B cell (primary cell): Measurements from ENCODE around the gene CELSR3. TPM values are rescaled to one million over a fixed set of nuclear protein-coding genes. Genes with fewer than 3 reads are reported as not detected.

Experiments
- ATAC-seq: fragments of 200-7000 bp; cut with Tn5 transposase; one replicate; pipeline ENCODE4 v1.10.0; 2021; ENCODE audit warnings: low read depth, mild to moderate bottlenecking, moderate number of reproducible peaks, moderate library complexity
- CTCF ChIA-PET: fragments of 350-600 bp; sonication (Branson Sonifier 250); formaldehyde crosslinking; loops from one replicate; lab custom pipeline; 2021; ENCODE audit warnings: antibody characterized with exemption, inconsistent platforms; lab: Charles Lee
- POLR2A ChIA-PET: fragments of 350-600 bp; sonication (Branson Sonifier 250); formaldehyde crosslinking; loops from one replicate; lab custom pipeline; 2021; ENCODE audit warnings: antibody characterized with exemption; lab: Charles Lee
- DNase-seq: peaks from one replicate; pipeline ENCODE4 v3.0.0; 2013
- H2AFZ ChIP-seq: 2 replicates; pipeline ENCODE4 v1.6.1; 2012; ENCODE audit warnings: mild to moderate bottlenecking, low read depth, low read length; ENCODE audit not compliant: insufficient read depth, poor library complexity, severe bottlenecking
- H3K27ac ChIP-seq, 2 donors: 1 replicate in 1 of 2; 2 replicates in 1 of 2; pipeline ENCODE4 v1.5.1; 2012 to 2013; ENCODE audit warnings: low read length in 2 of 2, mild to moderate bottlenecking in 2 of 2, moderate library complexity in 1 of 2
- H3K27me3 ChIP-seq, 4 experiments: fragments of 200-600 bp in 1 of 4; sonication (generic) in 1 of 4; replicated peaks in 1 of 4; 1 replicate in 2 of 4; 2 replicates in 2 of 4; pipeline versions ENCODE4 v1.6.1 to v1.7.0; 2013 to 2016; ENCODE audit warnings: low read length in 3 of 4, mild to moderate bottlenecking in 2 of 4, mixed read lengths in 1 of 4, moderate library complexity in 1 of 4; ENCODE audit not compliant: insufficient read depth in 4 of 4, control insufficient read depth in 3 of 4; ENCODE audit errors: control extremely low read depth in 1 of 4
- H3K36me3 ChIP-seq, 2 experiments: replicated peaks in 1 of 2; 1 replicate in 1 of 2; 2 replicates in 1 of 2; pipeline versions ENCODE4 v1.6.1 to v1.7.1; 2013; ENCODE audit warnings: low read length in 1 of 2; ENCODE audit not compliant: insufficient read depth in 2 of 2, control insufficient read depth in 1 of 2; ENCODE audit errors: control extremely low read depth in 1 of 2, extremely low read depth in 1 of 2
- H3K4me1 ChIP-seq, 2 donors: fragments of 200-600 bp in 1 of 2; sonication (generic) in 1 of 2; 1 replicate in 1 of 2; 2 replicates in 1 of 2; pipeline versions ENCODE4 v1.5.1 to v1.6.1; 2013 to 2017; ENCODE audit warnings: low read length in 2 of 2; ENCODE audit not compliant: control insufficient read depth in 2 of 2, insufficient read depth in 2 of 2
- H3K4me2 ChIP-seq: replicated peaks from 2 replicates; pipeline ENCODE3; 2012; ENCODE audit warnings: mild to moderate bottlenecking, low read depth, low read length; ENCODE audit not compliant: poor library complexity, severe bottlenecking
- H3K4me3 ChIP-seq, 5 experiments: fragments of 200-600 bp in 1 of 5; sonication (generic) in 1 of 5; 1 replicate in 3 of 5; 2 replicates in 2 of 5; pipeline versions ENCODE4 v1.5.1 to v1.7.0; 2011 to 2016; ENCODE audit warnings: low read length in 4 of 5, mild to moderate bottlenecking in 4 of 5, low read depth in 2 of 5, control low read depth in 1 of 5, moderate library complexity in 1 of 5; ENCODE audit not compliant: insufficient read depth in 1 of 5; ENCODE audit errors: control extremely low read depth in 1 of 5, extremely low read depth in 1 of 5
- H3K79me2 ChIP-seq: fragments of 200-600 bp; sonication (generic); one replicate; pipeline ENCODE4 v1.6.0; 2016; ENCODE audit warnings: low read length; ENCODE audit not compliant: control insufficient read depth, insufficient read depth
- H3K9ac ChIP-seq: fragments of 200-600 bp; sonication (generic); 2 replicates; pipeline ENCODE4 v1.6.1; 2017; ENCODE audit warnings: mild to moderate bottlenecking, low read length, moderate library complexity
- H3K9me3 ChIP-seq, 3 donors: one replicate each; pipeline versions ENCODE4 v1.6.1 to v1.7.1; 2013; ENCODE audit warnings: low read length in 2 of 3; ENCODE audit not compliant: control insufficient read depth in 2 of 3, insufficient read depth in 1 of 3; ENCODE audit errors: control extremely low read depth in 1 of 3
- H4K20me1 ChIP-seq: 2 replicates; pipeline ENCODE4 v1.6.0; 2012; ENCODE audit warnings: mild to moderate bottlenecking, low read length; ENCODE audit not compliant: insufficient read depth, control insufficient read depth, poor library complexity, severe bottlenecking
- H3K27ac Mint-ChIP-seq: one replicate; pipeline ENCODE4 v1.8.0; 2021; ENCODE audit warnings: mixed read lengths
- H3K27me3 Mint-ChIP-seq: one replicate; pipeline ENCODE4 v1.8.0; 2021; ENCODE audit warnings: mixed read lengths
- H3K4me1 Mint-ChIP-seq: one replicate; pipeline ENCODE4 v1.8.0; 2021; ENCODE audit warnings: mixed read lengths
- H3K4me3 Mint-ChIP-seq: one replicate; pipeline ENCODE4 v1.8.0; 2021; ENCODE audit warnings: mixed read lengths
- H3K9me3 Mint-ChIP-seq: one replicate; pipeline ENCODE4 v1.8.0; 2022; ENCODE audit warnings: mixed read lengths; ENCODE audit not compliant: insufficient read depth
- CTCF ChIP-seq: fragments of 200-600 bp; IDR thresholded peaks from one replicate; pipeline ENCODE4 v1.8.0; 2022; ENCODE audit warnings: antibody characterized with exemption, mild to moderate bottlenecking
- EZH2 ChIP-seq: IDR thresholded peaks from 2 replicates; pipeline ENCODE4 v1.6.1; 2012; ENCODE audit warnings: borderline replicate concordance, low read depth, mild to moderate bottlenecking, moderate library complexity, low read length; ENCODE audit not compliant: insufficient read depth, poor library complexity, severe bottlenecking
- WGBS: methylation state at CpG from one replicate; pipeline ENCODE4 v1.1.5; 2013; ENCODE audit warnings: missing lambda C conversion rate; ENCODE audit not compliant: insufficient coverage; 5-methylcytosine and 5-hydroxymethylcytosine counted together
- intact Hi-C: fragments of 100-400 bp; cut with micrococcal nuclease; formaldehyde crosslinking; loops from one replicate; pipeline ENCODE4 v1.10.0; 2022
- polyA plus RNA-seq: library from polyadenylated mRNA; depleted of rRNA; stranded (reverse); fragments of >200 nt; gene quantifications from 2 replicates; pipeline ENCODE4 v1.2.3, GENCODE V29; 2012
- total RNA-seq, 2 donors: library from RNA; stranded (reverse); fragments of 120-200 nt in 1 of 2; gene quantifications; 1 replicate in 1 of 2; 2 replicates in 1 of 2; pipeline versions ENCODE4 v1.2.3 to v1.2.4, GENCODE V29; 2013 to 2022

Gene CELSR3
- total and polyA plus RNA-seq, 2 donors (not counting 1 experiment from before 2014, with no cell fraction given), result 2.4 to 2.5 TPM

- no peaks in the 10 kb centered on the region for H4K20me1 ChIP-seq
- ChIA-PET POLR2A (no interaction called here), CTCF (no interaction called here)
- H2AFZ ChIP-seq, result no peak overlapping the region
- no peak overlapping the region for H3K27ac Mint-ChIP-seq
- no peak overlapping the region for H3K4me3 Mint-ChIP-seq
- no peak overlapping the region for H3K27ac ChIP-seq
- intact Hi-C loops, result no loop called here
- H3K4me2 ChIP-seq, result no peak overlapping the region
- no peak overlapping the region for H3K9ac ChIP-seq
- TF ChIP-seq CTCF (no peak), EZH2 (no peak)
- no peaks in the 10 kb centered on the region for H3K27me3 Mint-ChIP-seq
- H3K9me3 Mint-ChIP-seq, result no peaks in the 10 kb centered on the region
- no peaks in the 10 kb centered on the region for H3K9me3 ChIP-seq
- 91% methylated on average over 4 of the region's 6 CpGs for WGBS
- ATAC-seq (no peak), DNase-seq (no peak)
- no peak overlapping the region for H3K4me3 ChIP-seq
- H3K4me1 ChIP-seq, result no peaks in the 10 kb centered on the region
- H3K36me3 ChIP-seq, result no peaks in the 10 kb centered on the region
- H3K27me3 ChIP-seq, result no peaks in the 10 kb centered on the region
- no peaks in the 10 kb centered on the region for H3K4me1 Mint-ChIP-seq
- H3K79me2 ChIP-seq, result no peaks in the 10 kb centered on the region
Observed at GRCh38 chr3:48625600-48625999, 37.1 kb downstream of the CELSR3 start.

GRCh38 chr3:48624767-48625166, 37.9 kb downstream of the CELSR3 start:
- H4K20me1 ChIP-seq, result no peaks in the 10 kb centered on the region
- POLR2A ChIA-PET, result no interaction called here
- DNase-seq (no peak), ATAC-seq (no peak)
- H3K4me2 ChIP-seq, result no peak overlapping the region
- no peaks in the 10 kb centered on the region for H3K4me1 Mint-ChIP-seq
- H3K4me3 ChIP-seq, result no peak overlapping the region
- no peaks in the 10 kb centered on the region for H3K36me3 ChIP-seq
- 98% methylated on average over 9 of the region's 10 CpGs for WGBS
- H3K27me3 Mint-ChIP-seq, result no peaks in the 10 kb centered on the region
- H3K9me3 Mint-ChIP-seq, result no peaks in the 10 kb centered on the region
- no peaks in the 10 kb centered on the region for H3K27me3 ChIP-seq
- H3K4me3 Mint-ChIP-seq, result no peak overlapping the region
- H2AFZ ChIP-seq, result no peak overlapping the region
- H3K9ac ChIP-seq, result no peak overlapping the region
- no peaks in the 10 kb centered on the region for H3K79me2 ChIP-seq
- no peak for TF ChIP-seq EZH2
- TF ChIP-seq CTCF, result no peak
- CTCF ChIA-PET, result no interaction called here
- no peak overlapping the region for H3K27ac Mint-ChIP-seq
- intact Hi-C loops, result no loop called here
- peaks cover 0 to 2% (median 0%) of the 10 kb centered on the region in 3 donors for H3K9me3 ChIP-seq
- no peaks in the 10 kb centered on the region for H3K4me1 ChIP-seq
- H3K27ac ChIP-seq, result no peak overlapping the region
